ENCODE results near the gene TM9SF4.

TM9SF4 gene

GRCh38 chr20:32162351-32162750, 52.8 kb downstream of the TM9SF4 start:
- CTCF ChIA-PET: interaction anchor here (0.6 kb wide), 2 partner anchors 175 to 580 kb away, joined by 3 to 4 read pairs; no protein-coding TSS in a partner anchor
- H3K27ac ChIP-seq (ENCODE audit: extremely low read depth, low read depth, low read length): no peak overlapping the region

More at GRCh38 chr20:32162351-32162750, 52.8 kb downstream of the TM9SF4 start:
- H3K36me3 ChIP-seq (ENCODE audit: control insufficient read depth in 2 of 2, insufficient read depth in 1 of 2, low read length in 2 of 2): peaks cover 11 to 84% of the 10 kb centered on the region in 2 experiments; a peak in 2 of 3 replicates
- no peak for TF ChIP-seq REST (tag by site-specific recombination; IDR thresholded peaks at IDR 0.05)
- no peak for TF ChIP-seq ZNF555 (tag by site-specific recombination; conservative IDR thresholded peaks at IDR 0.05)
- no peak for TF ChIP-seq PRDM2 (tag by site-specific recombination; IDR thresholded peaks at IDR 0.05; ENCODE audit: borderline replicate concordance)
- TF ChIP-seq PRDM6 (tag by site-specific recombination; IDR thresholded peaks at IDR 0.05): no peak
- TF ChIP-seq ZNF175 (tag by site-specific recombination; IDR thresholded peaks at IDR 0.05): no peak
- no peak for TF ChIP-seq ZNF623 (tag by site-specific recombination; IDR thresholded peaks at IDR 0.05)
- TF ChIP-seq ZNF747 (tag by site-specific recombination; IDR thresholded peaks at IDR 0.05): no peak
- TF ChIP-seq ZNF341 (tag by site-specific recombination; IDR thresholded peaks at IDR 0.05; ENCODE audit: low read depth): no peak
- no peak for TF ChIP-seq SP7 (tag by site-specific recombination; IDR thresholded peaks at IDR 0.05)
- TF ChIP-seq ZBTB44 (tag by site-specific recombination; IDR thresholded peaks at IDR 0.05): no peak
- TF ChIP-seq ZNF366 (tag by site-specific recombination; conservative IDR thresholded peaks at IDR 0.05): no peak
- no peak for TF ChIP-seq ZNF114 (tag by site-specific recombination; IDR thresholded peaks at IDR 0.05)
- TF ChIP-seq ZNF558 (tag by site-specific recombination; IDR thresholded peaks at IDR 0.05): no peak
- TF ChIP-seq TRIM28 (IDR thresholded peaks at IDR 0.05; ENCODE audit: borderline replicate concordance, low read length): no peak
- TF ChIP-seq ZNF548 (tag by site-specific recombination; IDR thresholded peaks at IDR 0.05): no peak
- no peaks in the 10 kb centered on the region for H3K9me3 ChIP-seq (ENCODE audit: control insufficient read depth, insufficient read depth, low read depth, low read length)
- no peak overlapping the region for H3K4me3 ChIP-seq (ENCODE audit: low read depth, low read length)
- POLR2A ChIA-PET: no interaction called here
- no peaks in the 10 kb centered on the region for H3K4me1 ChIP-seq (ENCODE audit: control insufficient read depth, insufficient read depth, low read length)
